Endodermal cell (in vitro differentiated cells): ENCODE results near the gene NR2C2AP. TPM values are rescaled to one million over a fixed set of nuclear protein-coding genes. Genes with fewer than 3 reads are reported as not detected.
A peak's percentile ranks its signal among the peaks of the same experiment; 100 is the strongest.

Experiments used
- DNase-seq: peaks from one replicate; pipeline ENCODE4 v3.0.0-alpha.2; 2017
- H3K27ac ChIP-seq: 2 replicates; pipeline ENCODE4 v1.5.1; 2013; ENCODE audit warnings: mild to moderate bottlenecking, low read depth, low read length, moderate library complexity
- H3K27me3 ChIP-seq: 2 replicates; pipeline ENCODE4 v1.6.1; 2013; ENCODE audit warnings: mild to moderate bottlenecking, low read length, moderate library complexity; ENCODE audit not compliant: insufficient read depth, control insufficient read depth, poor library complexity, severe bottlenecking
- H3K36me3 ChIP-seq: 2 replicates; pipeline ENCODE4 v1.7.0; 2013; ENCODE audit warnings: mild to moderate bottlenecking, low read length, moderate library complexity; ENCODE audit not compliant: control insufficient read depth, insufficient read depth
- H3K4me1 ChIP-seq: one replicate; pipeline ENCODE4 v1.7.0; 2013; ENCODE audit warnings: low read length; ENCODE audit not compliant: control insufficient read depth, insufficient read depth
- H3K4me3 ChIP-seq: 2 replicates; pipeline ENCODE4 v1.5.1; 2013; ENCODE audit warnings: mild to moderate bottlenecking, low read length, moderate library complexity
- H3K9ac ChIP-seq: 2 replicates; pipeline ENCODE4 v1.6.1; 2013; ENCODE audit warnings: mild to moderate bottlenecking, low read length, moderate library complexity; ENCODE audit not compliant: poor library complexity, severe bottlenecking; ENCODE audit errors: extremely low read depth
- H3K9me3 ChIP-seq: 2 replicates; pipeline ENCODE4 v1.6.1; 2013; ENCODE audit warnings: mild to moderate bottlenecking, low read length, moderate library complexity; ENCODE audit not compliant: control insufficient read depth
- H3K27ac Mint-ChIP-seq: 2 replicates; pipeline ENCODE4 v1.8.0; 2020; ENCODE audit warnings: mixed read lengths
- H3K27me3 Mint-ChIP-seq: 2 replicates; pipeline ENCODE4 v1.8.0; 2021; ENCODE audit warnings: mild to moderate bottlenecking, mixed read lengths; ENCODE audit not compliant: insufficient read depth
- H3K36me3 Mint-ChIP-seq: 2 replicates; pipeline ENCODE4 v1.8.0; 2020; ENCODE audit warnings: low read depth, mixed read lengths
- H3K4me1 Mint-ChIP-seq: 2 replicates; pipeline ENCODE4 v1.8.0; 2020; ENCODE audit warnings: mixed read lengths
- H3K4me3 Mint-ChIP-seq: 2 replicates; pipeline ENCODE4 v1.8.0; 2020; ENCODE audit warnings: mild to moderate bottlenecking, moderate library complexity, mixed read lengths
- H3K9me3 Mint-ChIP-seq: 2 replicates; pipeline ENCODE4 v1.8.0; 2020; ENCODE audit warnings: mild to moderate bottlenecking, mixed read lengths
- WGBS, 2 experiments: methylation state at CpG; one replicate each; pipeline versions ENCODE4 v1.1.5 to v1.1.7; 2013; ENCODE audit warnings: missing lambda C conversion rate in 2 of 2, mixed read lengths in 1 of 2; ENCODE audit not compliant: insufficient coverage in 1 of 2, insufficient read length in 1 of 2; 5-methylcytosine and 5-hydroxymethylcytosine counted together
- total RNA-seq, 2 donors: library from RNA; stranded (reverse); fragmentation: NEBNext Ultra II Directional in 1 of 2; extraction: Animal tissue kit (Norgen Biotek cat#: 25700) in 1 of 2; gene quantifications; 2 replicates in 1 of 2; 3 replicates in 1 of 2; pipeline ENCODE4 v1.2.1, GENCODE V29; 2021
- TF ChIP-seq, protein P1 (sequence below): fragments of 200-600 bp; sonication (generic); conservative IDR thresholded peaks from 2 replicates; pipeline ENCODE4 v1.5.0; 2021; ENCODE audit warnings: antibody characterized with exemption, mild to moderate bottlenecking

NR2C2AP gene
- total RNA-seq, 2 donors from 2014 or later = 14.7 to 17.2 TPM

- no peak for DNase-seq
- TF ChIP-seq, protein P1, sequence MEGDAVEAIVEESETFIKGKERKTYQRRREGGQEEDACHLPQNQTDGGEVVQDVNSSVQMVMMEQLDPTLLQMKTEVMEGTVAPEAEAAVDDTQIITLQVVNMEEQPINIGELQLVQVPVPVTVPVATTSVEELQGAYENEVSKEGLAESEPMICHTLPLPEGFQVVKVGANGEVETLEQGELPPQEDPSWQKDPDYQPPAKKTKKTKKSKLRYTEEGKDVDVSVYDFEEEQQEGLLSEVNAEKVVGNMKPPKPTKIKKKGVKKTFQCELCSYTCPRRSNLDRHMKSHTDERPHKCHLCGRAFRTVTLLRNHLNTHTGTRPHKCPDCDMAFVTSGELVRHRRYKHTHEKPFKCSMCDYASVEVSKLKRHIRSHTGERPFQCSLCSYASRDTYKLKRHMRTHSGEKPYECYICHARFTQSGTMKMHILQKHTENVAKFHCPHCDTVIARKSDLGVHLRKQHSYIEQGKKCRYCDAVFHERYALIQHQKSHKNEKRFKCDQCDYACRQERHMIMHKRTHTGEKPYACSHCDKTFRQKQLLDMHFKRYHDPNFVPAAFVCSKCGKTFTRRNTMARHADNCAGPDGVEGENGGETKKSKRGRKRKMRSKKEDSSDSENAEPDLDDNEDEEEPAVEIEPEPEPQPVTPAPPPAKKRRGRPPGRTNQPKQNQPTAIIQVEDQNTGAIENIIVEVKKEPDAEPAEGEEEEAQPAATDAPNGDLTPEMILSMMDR = no peak
- no peaks in the 10 kb centered on the region for H3K27me3 Mint-ChIP-seq
- peak overlapping the region; percentile 99 for H3K4me3 ChIP-seq
- WGBS, 2 experiments = 7 to 11% methylated on average over 19 to 22 of the region's 22 CpGs
- H3K27me3 ChIP-seq = no peaks in the 10 kb centered on the region
- peaks cover 8% of the 10 kb centered on the region for H3K36me3 ChIP-seq
- peak overlapping the region; percentile 96 for H3K4me3 Mint-ChIP-seq
- H3K9ac ChIP-seq = peak overlapping the region; percentile 91
- peak overlapping the region; percentile 44 for H3K27ac ChIP-seq
- H3K9me3 ChIP-seq = no peaks in the 10 kb centered on the region
- peaks cover 8% of the 10 kb centered on the region for H3K4me1 Mint-ChIP-seq
- peak overlapping the region; percentile 92 for H3K27ac Mint-ChIP-seq
- H3K36me3 Mint-ChIP-seq = peaks cover 27% of the 10 kb centered on the region
- H3K9me3 Mint-ChIP-seq = no peaks in the 10 kb centered on the region
- no peaks in the 10 kb centered on the region for H3K4me1 ChIP-seq
Measured at GRCh38 chr19:19192910-19193423, 10.2 kb downstream of the NR2C2AP start.

DNA sequence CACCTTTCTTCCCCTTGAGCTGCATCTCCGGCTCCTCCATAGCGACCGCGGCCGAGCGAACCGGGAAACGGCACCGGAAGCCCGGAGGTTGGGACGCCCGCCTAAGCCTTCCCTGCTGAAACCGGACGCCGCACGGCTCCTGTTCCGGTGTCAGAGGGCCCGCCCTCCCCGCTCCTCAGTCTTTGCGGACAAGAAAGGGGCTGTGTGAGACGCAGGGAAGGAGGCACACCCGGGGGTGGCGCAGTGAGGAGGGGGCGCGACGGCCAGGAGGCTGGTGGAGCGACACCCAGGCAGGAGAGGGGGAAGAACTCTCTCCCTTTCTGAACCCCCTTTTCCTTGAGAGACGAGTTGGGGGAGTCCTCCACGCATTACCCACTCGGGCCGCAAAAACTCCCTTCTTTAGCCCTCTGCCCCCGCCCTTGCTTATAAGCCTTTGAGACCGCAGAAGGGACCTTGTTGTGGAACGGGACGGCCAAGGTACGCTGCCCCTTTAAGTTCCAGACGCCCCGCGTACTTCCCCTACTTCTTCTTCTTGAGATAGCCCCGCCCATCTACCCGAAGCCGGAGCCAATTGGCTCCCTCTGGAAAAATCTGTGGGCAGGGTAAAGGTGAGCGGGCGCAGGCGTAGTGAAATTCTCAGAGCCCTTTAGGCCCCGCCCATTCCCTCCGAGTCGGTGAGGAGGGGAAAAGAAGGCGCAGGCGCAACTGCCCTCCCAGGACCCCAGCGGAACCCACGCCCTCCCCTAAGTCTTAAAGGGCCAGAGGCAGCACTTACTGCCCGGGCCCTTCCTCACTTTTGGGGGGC is 10.9 kb downstream of the NR2C2AP start, which contains the start of the genes BORCS8 and RFXANK:
BORCS8 (minus strand) TSS at position 75 of the 805 bp plus-strand sequence; CDS start at position 40, 35 bp downstream.
RFXANK (plus strand) TSS at position 181 of the 805 bp plus-strand sequence. CDS start 1,689 bp downstream, outside the sequence.
- Mint-ChIP-seq H3K27ac (peak within 1 kb of the TSS; percentile 96), H3K4me1 (peaks cover 8% of the 10 kb centered on the region), H3K27me3 (no peaks in the 10 kb centered on the region), H3K4me3 (peak within 1 kb of the TSS; percentile 96), H3K9me3 (no peaks in the 10 kb centered on the region), H3K36me3 (peaks cover 23% of the 10 kb centered on the region)
- peak within 1 kb of the TSS; percentile 91 for H3K9ac ChIP-seq
- H3K27me3 ChIP-seq = no peaks in the 10 kb centered on the region
- H3K36me3 ChIP-seq = peaks cover 6% of the 10 kb centered on the region
- WGBS, 2 experiments = 0 to 1% methylated on average over 17 to 53 of the region's 53 CpGs
- no peaks in the 10 kb centered on the region for H3K4me1 ChIP-seq
- peak; percentile 99 for DNase-seq
- no peaks in the 10 kb centered on the region for H3K9me3 ChIP-seq
- TF ChIP-seq, protein P1 = no peak
- peak within 1 kb of the TSS; percentile 88 for H3K27ac ChIP-seq
- peak within 1 kb of the TSS; percentile 99 for H3K4me3 ChIP-seq

DNA sequence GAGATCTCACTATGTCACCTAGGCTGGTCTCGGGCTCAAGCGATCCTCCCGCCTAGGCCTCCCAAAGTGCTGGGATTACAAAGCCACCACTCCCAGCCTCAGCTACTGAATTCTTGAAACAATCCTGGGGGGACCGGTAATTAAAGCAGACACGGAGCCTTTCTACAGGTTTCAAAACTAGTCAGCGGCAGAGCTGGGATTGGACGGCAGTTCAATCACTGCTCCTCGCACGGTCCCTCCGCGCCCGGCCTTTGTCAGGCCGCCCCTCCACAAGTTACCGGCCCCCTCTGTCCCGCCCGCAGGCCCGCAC is 11.5 kb downstream of the NR2C2AP start:
- Histone ChIP-seq H3K36me3 (peaks cover under 1% of the 10 kb centered on the region), H3K27ac (peak overlapping the region; percentile 88), H3K9ac (peak overlapping the region; percentile 91), H3K4me3 (peak overlapping the region; percentile 99), H3K4me1 (no peaks in the 10 kb centered on the region), H3K9me3 (no peaks in the 10 kb centered on the region), H3K27me3 (no peaks in the 10 kb centered on the region)
- TF ChIP-seq, protein P1 = no peak
- Mint-ChIP-seq H3K4me1 (peaks cover 8% of the 10 kb centered on the region), H3K27ac (peak overlapping the region; percentile 96), H3K36me3 (peaks cover 19% of the 10 kb centered on the region), H3K4me3 (peak overlapping the region; percentile 96), H3K9me3 (no peaks in the 10 kb centered on the region), H3K27me3 (no peaks in the 10 kb centered on the region)
- DNase-seq = no peak
- 0 to 1% methylated on average over 12 to 17 of the region's 17 CpGs for WGBS, 2 experiments
